ENCODE data around the gene TRAPPC13. TPM values are rescaled to one million over a fixed set of nuclear protein-coding genes. Genes with fewer than 3 reads are reported as not detected.

Gene TRAPPC13
- total RNA-seq, 4 donors from 2014 or later: 15.8 to 22.9 (median 19.5) TPM

GRCh38 chr5:65695162-65695755, 70.4 kb downstream of the TRAPPC13 start:
- TF ChIP-seq CTCF (IDR thresholded peaks at IDR 0.05; ENCODE audit: low read depth): no peak

- TF ChIP-seq CTCF (IDR thresholded peaks at IDR 0.05; ENCODE audit: low read depth): no peak
These were observed 71.1 kb downstream of the TRAPPC13 start for GRCh38 chr5:65695896-65696295.

- TF ChIP-seq CTCF (IDR thresholded peaks at IDR 0.05; ENCODE audit: low read depth): no peak
These were observed 72.1 kb downstream of the TRAPPC13 start for GRCh38 chr5:65696892-65697291.

DNA sequence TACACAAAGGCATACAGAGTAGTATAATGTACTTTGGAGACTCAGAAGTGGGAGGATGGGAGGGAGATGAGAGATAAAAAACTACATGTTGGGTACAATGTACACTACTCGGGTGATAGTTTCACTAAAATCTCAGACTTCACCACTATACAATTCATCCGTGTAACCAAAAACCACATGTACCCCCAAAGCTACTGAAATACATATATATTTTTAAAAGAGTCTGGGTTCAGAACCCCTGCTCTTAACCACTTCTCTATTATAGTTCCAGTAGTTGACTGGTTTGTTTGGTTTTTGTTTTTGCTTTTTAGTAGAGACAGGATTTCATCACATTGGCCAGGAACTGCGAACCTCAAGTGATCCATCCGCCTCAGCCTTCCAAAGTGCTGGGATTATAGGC, 74.5 kb downstream of the TRAPPC13 start:
- TF ChIP-seq CTCF (IDR thresholded peaks at IDR 0.05; ENCODE audit: low read depth): no peak

DNA sequence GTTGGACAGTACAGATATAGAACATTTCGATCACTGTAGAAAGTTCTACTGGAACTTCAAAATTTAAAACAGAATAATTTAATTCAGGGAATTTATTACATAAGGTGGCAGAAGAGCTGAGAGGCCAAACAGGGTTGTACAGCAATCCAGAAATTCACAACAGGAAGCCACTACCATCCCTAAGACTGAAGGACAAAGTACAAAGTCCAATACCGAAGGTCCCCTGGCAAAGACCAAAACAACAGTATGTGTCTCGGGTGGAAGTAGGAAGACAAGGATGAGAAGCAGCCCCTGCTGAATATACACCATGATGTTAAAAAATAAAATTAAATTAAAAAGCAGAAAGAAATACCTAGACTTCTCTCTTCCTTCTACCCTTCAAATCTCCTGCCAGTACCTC, 77.2 kb downstream of the TRAPPC13 start:
- TF ChIP-seq CTCF (IDR thresholded peaks at IDR 0.05; ENCODE audit: low read depth): no peak

- no peak for TF ChIP-seq CTCF (IDR thresholded peaks at IDR 0.05; ENCODE audit: low read depth)
These were observed 79.9 kb downstream of the TRAPPC13 start for GRCh38 chr5:65704621-65705239.

- no peak for TF ChIP-seq CTCF (IDR thresholded peaks at IDR 0.05; ENCODE audit: low read depth)
These were observed 82.8 kb downstream of the TRAPPC13 start for GRCh38 chr5:65707663-65708062.

Measured in subcutaneous adipose tissue (tissue), 4 donors.